Kasumi-1 (cell line): ENCODE data around the gene ACR.

Experiments used
- DNase-seq, 2 experiments: peaks; one replicate each; lab custom pipeline; 2025; lab: John Stamatoyannopoulos, UW

The ACR gene

GRCh38 chr22:50737728-50738648, at the start of gene ACR:
Gene ACR, plus strand, starts transcription at chr22:50738204. Its CDS starts 32 bp downstream, at chr22:50738236.
- DNase-seq, result no peak

DNA sequence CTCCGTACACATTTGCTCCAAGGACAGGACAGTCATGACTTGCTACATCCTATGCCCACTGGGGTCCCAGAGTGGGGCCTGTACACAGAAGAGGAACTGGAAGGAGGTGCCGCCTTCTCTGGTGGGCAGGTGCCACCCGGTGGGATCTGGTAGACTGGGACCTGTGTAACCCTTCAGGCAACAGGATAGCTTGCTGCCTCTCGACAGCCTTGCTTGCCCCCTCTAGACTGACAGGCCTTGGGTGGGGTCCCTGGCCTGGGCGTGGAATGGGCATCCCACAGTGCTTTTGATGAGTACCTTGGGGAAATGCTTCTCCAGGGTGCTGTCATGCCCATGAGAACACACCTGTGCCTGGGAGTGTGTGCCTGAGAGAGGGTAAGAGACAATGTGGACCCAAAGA, 49.6 kb upstream of the ACR start:
- no peak for DNase-seq

DNA sequence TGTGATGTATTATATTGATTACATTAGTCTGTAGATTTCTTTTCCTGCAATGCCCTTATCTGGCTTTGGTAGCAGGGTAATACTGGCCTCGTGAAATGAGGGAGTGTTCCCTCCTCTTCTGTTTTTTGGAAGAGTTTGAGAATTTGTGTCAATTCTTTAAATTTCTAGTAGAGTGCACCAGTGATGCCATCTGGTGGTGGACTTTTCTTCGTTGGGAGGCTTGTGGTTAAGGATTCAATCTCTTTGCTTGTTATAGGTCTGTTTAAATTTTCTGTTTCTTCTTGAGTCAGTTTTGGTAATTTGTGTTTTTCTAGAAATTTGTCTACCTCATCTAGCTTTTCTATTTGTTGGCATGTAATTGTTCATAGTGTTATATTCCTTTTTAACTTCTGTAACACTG, 46.5 kb upstream of the ACR start:
- peak; percentile 64 to 76 for DNase-seq

- no peak for DNase-seq
These were observed 44.5 kb upstream of the ACR start for GRCh38 chr22:50693462-50693861.

GRCh38 chr22:50694099-50694605, 43.9 kb upstream of the ACR start:
- no peak for DNase-seq

GRCh38 chr22:50694766-50695420, 43.1 kb upstream of the ACR start:
- no peak for DNase-seq

DNA sequence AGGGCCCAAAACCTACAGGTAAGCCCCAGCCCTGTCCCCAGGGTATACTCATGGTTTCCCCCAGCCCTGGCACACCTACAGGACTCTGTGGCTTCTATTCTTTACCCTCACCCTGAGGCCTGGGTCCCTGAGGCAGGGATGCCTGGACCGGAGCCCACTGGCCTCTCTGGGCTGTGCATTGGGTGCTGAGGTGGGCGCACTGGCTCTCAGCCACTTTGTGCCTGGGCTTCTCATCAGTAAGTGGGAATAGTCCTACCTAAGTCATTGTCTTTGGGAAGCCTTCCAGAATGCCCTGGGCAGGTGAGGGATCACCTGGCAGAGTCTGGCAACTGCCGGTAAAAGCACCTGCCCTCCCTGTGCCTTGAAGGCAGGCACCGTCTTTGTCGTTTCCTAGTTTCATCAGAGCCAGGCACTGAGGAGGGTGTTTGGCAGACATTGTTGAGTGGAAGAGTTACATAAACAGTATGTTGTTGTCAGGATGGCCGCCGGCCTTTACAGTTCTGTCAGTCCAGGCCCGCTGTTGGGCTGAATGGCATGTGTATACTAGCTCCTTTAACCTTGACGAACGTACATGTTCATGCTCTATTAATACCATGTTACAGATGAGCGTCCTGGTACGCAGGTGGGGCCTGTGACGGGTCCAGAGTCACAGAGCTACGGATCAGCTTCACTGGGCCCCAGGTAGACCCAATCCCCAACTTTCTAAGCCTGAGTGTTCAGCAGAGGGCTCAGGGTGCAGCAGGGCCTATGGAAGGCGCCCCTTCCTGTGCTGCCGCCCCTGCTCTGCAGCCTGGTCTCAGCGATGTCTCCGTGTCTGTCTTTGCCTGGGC, 42.4 kb upstream of the ACR start:
- no peak for DNase-seq

- DNase-seq, result no peak
These were observed 41.7 kb upstream of the ACR start for GRCh38 chr22:50696251-50696798.

DNA sequence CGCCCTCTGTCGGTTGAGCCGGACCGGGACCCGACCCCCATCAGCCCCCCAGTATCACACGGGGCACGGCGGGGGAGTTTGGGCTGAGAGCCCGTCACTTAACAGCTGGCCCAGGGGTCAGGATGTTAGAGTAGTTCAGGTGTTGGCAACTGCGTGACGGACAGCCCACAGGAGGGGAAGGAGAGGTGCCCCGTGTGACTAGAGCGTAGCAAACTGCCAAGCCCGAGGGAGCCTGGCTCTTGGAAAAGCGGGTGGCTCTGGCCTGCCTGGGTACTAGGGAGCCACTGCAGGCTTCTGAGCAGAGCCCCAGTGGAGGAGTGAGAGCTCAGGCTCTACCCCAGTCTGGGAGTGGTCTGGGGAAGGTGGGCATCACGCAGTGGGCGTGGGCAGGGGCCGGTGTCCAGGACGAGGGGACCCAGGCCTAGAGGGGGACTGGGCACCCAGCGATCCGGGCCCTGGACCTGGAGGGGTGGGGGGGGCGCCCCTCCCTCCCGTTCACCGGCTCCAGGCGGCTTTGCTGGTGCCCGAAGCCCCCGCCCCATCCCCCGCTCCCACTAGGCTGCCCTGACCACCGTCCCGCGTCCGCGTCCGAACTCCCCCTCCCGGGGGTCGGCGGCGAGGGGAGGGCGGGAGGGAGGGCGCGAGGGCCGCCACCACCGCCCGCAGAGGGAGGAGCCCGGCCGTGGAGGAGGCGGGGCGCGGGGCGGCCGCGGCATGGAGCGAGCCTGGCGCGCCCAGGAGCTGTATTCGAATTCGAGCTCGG, 41.0 kb upstream of the ACR start:
- DNase-seq, result no peak

DNA sequence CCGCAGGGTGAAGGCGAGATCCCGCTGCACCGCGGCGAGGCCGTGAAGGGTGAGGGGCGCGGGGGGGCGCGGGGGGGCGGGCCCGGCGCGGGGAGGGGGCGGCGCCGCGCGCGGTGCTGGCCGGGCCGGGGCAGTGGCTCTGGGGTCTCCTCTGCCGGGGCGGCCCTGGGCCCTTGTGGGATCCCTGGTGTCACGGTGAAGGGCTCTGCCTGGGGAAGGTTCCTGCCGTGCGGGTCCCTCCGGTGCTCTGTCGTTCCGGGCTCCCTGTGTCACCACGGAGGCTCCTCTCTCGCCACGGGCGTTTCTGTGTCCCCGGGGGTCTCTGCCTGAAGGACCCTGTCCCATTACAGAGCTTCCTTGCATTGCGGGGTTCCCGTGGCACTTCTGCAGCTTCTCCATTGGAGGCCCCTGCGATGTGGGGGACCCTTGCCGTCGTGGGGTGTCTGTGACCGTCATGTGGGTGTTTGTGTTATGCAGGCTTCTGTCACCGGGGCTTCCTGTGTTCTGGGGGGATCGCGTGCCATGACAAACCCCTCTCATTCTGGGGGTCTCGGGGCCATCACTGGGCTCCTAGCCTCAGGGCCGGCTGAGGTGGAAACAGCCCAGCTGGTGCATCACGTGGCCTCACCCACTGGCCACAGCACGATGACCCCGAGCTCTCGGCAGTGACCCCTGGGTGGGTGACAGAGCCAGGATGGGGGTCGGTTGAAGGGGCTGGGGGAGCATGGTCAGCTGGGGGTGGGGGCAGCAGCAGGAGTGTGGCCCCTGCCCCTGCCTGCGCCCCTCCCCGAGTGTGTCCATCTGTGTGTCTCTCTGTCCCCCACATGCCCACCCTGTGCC, 40.1 kb upstream of the ACR start:
- no peak for DNase-seq

DNA sequence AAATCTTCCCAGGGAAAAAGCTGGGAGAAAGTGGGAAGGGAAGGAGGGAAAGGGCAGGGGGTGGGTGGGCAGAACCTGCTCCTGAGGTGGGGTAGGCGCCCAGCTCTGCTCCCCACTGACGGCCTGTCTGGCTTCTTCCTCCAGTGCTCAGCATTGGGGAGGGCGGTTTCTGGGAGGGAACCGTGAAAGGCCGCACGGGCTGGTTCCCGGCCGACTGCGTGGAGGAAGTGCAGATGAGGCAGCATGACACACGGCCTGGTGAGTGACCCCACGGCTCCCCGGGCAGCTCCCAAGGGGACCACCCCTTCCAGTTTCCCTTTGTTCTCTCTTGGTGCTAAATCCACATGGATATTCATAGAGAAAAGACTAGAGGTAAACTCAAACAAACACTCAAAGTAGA, 39.5 kb upstream of the ACR start:
- no peak for DNase-seq

- DNase-seq, result no peak
These were observed 38.8 kb upstream of the ACR start for GRCh38 chr22:50699001-50699755.

DNA sequence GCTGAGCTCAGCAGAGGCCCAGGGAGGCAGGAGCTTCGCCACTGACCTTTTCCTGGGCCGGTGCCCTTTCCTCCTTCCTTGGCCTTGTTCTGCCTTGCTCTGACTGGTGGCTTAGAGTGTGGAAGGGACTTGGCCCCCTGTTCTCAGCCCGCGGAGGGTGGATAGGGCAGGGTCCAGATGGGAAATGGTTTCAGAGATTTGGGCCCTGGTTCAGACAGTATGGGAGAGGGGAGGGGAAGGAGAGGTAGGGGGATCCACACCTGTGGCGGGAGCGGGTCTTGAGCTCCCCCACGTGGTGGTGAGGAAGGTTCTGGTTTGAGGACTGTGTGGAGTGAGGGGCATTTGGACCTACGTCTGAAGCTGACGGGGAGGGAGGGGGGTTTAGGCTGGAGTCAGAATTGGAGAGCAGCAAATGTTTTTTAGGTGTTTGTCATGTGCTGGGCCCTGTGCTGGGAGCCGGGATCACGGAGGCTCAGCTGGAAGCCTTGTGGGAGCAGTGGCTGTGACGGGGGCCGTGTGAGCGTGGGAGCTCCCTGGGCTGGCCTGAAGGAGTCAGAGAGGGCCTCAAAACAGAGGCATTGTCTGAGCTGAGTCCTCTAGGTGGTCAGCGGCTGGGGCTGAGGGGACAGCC, 38.1 kb upstream of the ACR start:
- no peak for DNase-seq

GRCh38 chr22:50700387-50701075, 37.5 kb upstream of the ACR start:
- no peak for DNase-seq

DNA sequence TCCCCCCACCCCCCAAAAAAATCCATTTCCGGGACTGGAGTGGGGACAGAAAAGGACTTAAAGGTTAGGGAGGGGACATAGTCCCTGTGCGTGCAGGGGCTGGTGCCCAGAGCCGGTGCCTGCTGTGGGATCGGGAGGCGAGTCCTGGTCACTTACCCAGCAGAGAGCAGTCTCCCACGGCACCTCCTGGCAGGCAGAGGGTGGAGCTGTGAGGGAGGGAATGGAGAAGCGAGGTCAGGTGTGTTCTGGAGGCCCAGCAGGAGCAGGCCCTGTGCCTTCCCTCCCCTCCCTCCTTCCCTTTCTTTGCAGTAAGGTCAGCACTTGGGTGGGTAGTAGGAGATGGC, 37.0 kb upstream of the ACR start:
- DNase-seq, result no peak

- no peak for DNase-seq
These were observed 36.4 kb upstream of the ACR start for GRCh38 chr22:50701428-50702154.

DNA sequence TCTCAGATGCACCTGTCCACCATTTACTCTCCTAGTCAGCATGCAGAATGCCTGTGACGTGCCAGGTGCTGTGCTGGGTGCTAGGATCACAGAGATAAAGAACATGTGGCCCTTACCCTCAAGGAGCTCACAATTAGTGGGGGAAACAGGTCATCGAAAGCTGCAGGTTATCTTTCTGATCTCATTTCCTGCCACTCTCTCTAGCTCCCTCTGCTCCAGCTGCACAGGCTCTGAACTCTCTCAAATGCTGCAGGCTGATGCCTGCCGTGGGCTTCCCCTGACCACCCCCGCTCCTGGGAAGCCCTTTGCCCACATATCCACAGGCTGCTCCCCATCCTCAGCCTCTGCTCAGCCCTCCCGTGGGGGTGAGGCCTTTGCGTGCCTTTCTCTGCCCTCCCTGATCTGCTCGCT, 35.7 kb upstream of the ACR start:
- DNase-seq, result no peak
